ENCODE data around the gene MED8.

The MED8 gene

DNA sequence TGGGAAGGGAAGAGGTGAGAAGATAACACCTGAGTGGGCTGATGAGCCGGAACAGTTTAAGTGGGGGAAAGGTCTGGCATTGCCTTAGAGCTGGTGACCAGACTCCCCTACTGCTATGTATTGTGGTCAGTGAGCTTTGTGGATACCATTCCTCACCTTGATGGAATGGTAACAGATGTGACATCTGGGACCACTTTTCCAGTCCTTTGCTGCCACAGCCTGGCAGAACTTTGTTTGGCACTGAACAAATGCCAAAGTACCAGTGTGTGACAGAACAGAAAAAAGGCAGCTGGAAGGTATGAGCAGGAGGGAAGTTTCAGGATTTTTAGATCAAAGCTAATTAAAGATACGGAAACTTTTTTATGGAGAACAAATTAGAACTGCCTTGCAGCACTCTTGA, 6.2 kb downstream of the MED8 start:
- no peak for DNase-seq (ENCODE audit: low read depth)
- no peak overlapping the region for H3K4me3 ChIP-seq (ENCODE audit: low read length)
- TF ChIP-seq, protein P1, sequence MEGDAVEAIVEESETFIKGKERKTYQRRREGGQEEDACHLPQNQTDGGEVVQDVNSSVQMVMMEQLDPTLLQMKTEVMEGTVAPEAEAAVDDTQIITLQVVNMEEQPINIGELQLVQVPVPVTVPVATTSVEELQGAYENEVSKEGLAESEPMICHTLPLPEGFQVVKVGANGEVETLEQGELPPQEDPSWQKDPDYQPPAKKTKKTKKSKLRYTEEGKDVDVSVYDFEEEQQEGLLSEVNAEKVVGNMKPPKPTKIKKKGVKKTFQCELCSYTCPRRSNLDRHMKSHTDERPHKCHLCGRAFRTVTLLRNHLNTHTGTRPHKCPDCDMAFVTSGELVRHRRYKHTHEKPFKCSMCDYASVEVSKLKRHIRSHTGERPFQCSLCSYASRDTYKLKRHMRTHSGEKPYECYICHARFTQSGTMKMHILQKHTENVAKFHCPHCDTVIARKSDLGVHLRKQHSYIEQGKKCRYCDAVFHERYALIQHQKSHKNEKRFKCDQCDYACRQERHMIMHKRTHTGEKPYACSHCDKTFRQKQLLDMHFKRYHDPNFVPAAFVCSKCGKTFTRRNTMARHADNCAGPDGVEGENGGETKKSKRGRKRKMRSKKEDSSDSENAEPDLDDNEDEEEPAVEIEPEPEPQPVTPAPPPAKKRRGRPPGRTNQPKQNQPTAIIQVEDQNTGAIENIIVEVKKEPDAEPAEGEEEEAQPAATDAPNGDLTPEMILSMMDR (IDR thresholded peaks at IDR 0.05; ENCODE audit: insufficient read depth, low read depth, low read length, missing control alignments), result peak; percentile 24

DNA sequence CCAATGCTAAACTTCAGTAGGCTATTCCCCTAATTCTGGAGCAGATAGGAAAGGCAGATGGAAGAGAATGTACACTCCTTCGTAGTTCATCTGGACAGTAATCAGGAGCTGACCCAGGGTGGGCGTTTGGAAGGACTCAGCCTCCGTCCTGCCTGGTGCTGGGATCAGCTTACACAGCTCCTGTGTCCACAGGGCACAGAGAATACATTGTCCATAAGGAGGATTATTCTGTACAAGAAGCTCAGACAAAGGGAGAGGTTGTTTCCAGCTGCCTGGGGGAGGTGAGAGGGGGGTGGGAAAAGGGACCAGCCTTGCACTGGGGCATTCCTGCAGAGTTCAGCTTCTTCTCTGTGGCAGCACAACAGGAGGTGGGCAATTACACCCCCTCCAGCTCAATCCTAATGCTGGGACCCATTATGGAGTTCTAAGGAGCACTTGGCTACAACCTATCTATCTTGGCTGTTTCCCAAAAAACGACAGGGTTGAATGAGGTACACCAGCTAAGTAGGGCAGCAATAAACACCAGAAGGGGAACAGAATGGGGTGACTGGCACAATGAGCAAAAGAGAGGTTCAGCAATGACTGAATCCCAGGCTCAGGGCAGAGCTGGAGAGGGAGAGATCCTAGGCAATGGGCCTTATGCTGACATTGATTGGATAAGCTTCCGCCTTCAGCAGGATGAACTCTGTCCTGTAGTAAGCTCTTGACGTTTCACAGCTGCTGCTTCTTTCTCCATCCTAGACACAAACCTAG, 7.4 kb downstream of the MED8 start:
- DNase-seq (ENCODE audit: low read depth), result no peak
- TF ChIP-seq, protein P1 (IDR thresholded peaks at IDR 0.05; ENCODE audit: insufficient read depth, low read depth, low read length, missing control alignments), result no peak
- no peak overlapping the region for H3K4me3 ChIP-seq (ENCODE audit: low read length)

DNA sequence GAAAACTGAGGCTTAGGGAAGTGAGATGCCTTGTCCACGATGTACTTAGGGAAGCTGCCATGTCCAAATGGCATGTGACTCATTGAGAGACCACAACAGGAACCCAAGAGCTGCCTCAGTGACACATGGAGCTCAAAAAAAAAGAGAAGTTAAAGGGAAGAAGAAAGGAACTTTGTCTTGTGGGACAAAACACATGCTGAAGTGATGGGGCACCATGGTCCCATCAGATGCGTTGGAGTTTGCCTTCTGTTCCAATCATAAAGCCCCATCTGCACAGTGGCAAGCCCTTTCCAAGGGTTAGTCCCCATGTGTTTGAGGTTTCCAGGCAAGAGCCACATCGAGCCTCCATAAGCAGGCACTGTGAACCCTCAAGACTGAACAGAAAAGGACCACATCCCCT, 8.0 kb downstream of the MED8 start:
- no peak for DNase-seq (ENCODE audit: low read depth)
- H3K4me3 ChIP-seq (ENCODE audit: low read length), result no peak overlapping the region
- TF ChIP-seq, protein P1 (IDR thresholded peaks at IDR 0.05; ENCODE audit: insufficient read depth, low read depth, low read length, missing control alignments), result no peak

DNA sequence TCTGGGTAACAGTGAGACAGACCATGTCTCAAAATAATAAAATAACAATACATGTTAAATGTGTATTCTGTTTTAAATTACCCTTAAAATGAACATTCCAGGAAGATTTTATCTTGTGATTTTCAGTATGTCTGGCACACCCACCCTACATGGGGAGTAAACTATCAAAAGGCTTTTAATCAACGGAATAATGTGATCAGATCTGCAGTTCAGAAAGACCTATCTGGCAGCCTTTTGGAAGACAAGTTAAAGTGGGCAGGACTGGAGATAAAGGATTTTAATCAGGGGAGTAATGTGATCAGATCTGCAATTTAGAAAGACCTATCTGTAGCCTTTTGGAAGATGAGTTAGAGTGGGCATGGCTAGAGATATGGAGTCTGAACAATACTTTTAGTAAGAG, 10.1 kb downstream of the MED8 start:
- no peak for DNase-seq (ENCODE audit: low read depth)
- TF ChIP-seq, protein P1 (IDR thresholded peaks at IDR 0.05; ENCODE audit: insufficient read depth, low read depth, low read length, missing control alignments), result no peak
- H3K4me3 ChIP-seq (ENCODE audit: low read length), result no peak overlapping the region

DNA sequence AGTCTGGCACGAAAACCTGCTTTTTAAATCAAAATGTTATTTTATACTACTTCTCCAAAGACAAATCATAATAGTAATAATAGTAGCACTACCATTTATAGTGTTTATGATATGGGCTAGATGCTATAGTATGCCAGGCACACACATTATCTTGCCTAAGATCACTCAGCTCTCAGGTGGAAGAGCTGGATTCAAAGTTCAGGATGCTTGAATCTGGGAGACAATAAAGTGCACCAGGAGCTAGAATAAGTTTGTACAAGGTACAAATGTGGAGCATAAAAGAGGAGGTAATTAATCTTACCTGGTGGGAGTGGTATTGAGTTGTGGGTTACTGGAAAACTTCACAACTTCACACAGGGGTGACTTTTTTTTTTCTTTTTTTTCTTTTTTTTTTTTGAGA, 11.8 kb downstream of the MED8 start:
- no peak for DNase-seq (ENCODE audit: low read depth)
- H3K4me3 ChIP-seq (ENCODE audit: low read length), result no peak overlapping the region
- TF ChIP-seq, protein P1 (IDR thresholded peaks at IDR 0.05; ENCODE audit: insufficient read depth, low read depth, low read length, missing control alignments), result no peak

DNA sequence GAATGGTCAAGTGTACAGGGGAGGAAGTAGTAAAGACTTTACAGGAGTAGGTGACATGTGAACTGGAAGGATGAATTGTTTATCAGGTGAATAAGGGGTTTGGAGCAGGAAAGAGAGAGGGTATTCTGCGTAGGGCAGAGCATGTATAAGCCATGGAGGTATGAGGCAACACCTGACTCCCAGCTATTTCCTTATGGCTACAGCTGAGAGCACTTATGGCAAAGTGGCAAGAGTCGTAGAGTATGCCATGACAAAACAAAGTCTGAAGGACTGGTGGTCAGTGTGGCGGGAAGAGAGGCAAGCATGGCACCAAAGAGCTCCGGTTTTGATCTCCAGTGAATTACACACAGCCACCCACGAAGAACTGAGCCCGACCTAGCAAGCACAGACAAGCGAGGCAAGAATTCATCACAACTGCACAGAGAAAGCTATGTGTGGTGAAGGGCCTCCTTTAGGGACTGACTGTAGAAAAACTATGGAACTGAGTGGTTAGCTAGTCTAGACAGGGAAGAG, 12.8 kb downstream of the MED8 start:
- TF ChIP-seq, protein P1 (IDR thresholded peaks at IDR 0.05; ENCODE audit: insufficient read depth, low read depth, low read length, missing control alignments), result no peak
- H3K4me3 ChIP-seq (ENCODE audit: low read length), result no peak overlapping the region
- DNase-seq (ENCODE audit: low read depth), result peak; percentile 34

Data from epithelial cell of esophagus (primary cell).